Measurements from ENCODE around the gene AHSG. TPM values are rescaled to one million over a fixed set of nuclear protein-coding genes. Genes with fewer than 3 reads are reported as not detected.
"Not testable (repeated sequence)": the region's sequence is repeated elsewhere in the genome, so short reads cannot be mapped to it uniquely, and the experiment has no call there.

Gene AHSG
- total RNA-seq, 3 donors from 2014 or later = not detected

DNA sequence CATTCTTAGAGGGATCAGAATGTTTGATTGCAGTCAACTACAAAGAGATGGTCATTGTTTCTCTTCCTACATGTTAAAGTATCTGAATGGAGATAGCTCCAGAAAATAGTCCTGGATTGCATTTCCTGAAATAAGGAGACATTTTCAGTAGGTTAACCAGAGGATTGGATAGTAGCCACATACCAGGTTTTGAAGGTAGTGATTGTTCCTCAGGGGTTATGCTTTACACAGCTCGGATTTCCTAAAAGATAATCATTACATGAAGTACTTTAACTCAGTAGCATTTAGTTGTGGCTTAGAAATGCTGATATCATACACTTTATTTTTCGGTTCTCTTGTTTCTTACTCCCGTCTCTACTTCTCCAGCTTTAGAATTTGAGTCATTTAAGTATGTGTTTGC lies 32.1 kb upstream of the AHSG start:
- Histone ChIP-seq H3K9me3 (no peaks in the 10 kb centered on the region), H3K4me3 (no peak overlapping the region), H3K36me3 (ENCODE audit: low read depth) (no peaks in the 10 kb centered on the region), H3K4me1 (ENCODE audit: low read depth) (no peaks in the 10 kb centered on the region)
- no peak for DNase-seq
- no peak for ATAC-seq
- TF ChIP-seq, protein P1, sequence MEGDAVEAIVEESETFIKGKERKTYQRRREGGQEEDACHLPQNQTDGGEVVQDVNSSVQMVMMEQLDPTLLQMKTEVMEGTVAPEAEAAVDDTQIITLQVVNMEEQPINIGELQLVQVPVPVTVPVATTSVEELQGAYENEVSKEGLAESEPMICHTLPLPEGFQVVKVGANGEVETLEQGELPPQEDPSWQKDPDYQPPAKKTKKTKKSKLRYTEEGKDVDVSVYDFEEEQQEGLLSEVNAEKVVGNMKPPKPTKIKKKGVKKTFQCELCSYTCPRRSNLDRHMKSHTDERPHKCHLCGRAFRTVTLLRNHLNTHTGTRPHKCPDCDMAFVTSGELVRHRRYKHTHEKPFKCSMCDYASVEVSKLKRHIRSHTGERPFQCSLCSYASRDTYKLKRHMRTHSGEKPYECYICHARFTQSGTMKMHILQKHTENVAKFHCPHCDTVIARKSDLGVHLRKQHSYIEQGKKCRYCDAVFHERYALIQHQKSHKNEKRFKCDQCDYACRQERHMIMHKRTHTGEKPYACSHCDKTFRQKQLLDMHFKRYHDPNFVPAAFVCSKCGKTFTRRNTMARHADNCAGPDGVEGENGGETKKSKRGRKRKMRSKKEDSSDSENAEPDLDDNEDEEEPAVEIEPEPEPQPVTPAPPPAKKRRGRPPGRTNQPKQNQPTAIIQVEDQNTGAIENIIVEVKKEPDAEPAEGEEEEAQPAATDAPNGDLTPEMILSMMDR (IDR thresholded peaks at IDR 0.05) = no peak
- intact Hi-C loops (cut with DNase I, micrococcal nuclease) = no loop called here

DNA sequence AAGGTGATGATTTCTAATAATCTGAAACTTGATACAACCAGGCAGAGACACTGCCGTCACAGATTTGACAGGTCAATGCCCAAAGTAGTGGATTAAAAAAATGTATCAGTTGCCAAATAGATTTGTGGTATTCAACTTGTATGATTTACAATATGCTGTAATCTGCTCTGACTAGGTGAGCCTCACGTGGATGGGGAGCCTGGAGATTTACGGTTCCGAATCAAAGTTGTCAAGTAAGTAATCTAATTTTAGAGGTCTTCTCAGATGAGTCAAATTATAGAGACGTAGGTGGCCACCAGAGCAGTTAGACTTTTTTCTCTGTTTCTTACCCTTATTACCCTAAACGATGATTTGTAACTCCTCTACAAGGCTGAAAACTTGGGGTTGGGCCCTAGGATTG lies 30.3 kb upstream of the AHSG start:
- intact Hi-C loops (cut with DNase I, micrococcal nuclease) = no loop called here
- Histone ChIP-seq H3K36me3 (ENCODE audit: low read depth) (no peaks in the 10 kb centered on the region), H3K4me1 (ENCODE audit: low read depth) (no peaks in the 10 kb centered on the region), H3K4me3 (no peak overlapping the region), H3K9me3 (no peaks in the 10 kb centered on the region)
- TF ChIP-seq, protein P1 (IDR thresholded peaks at IDR 0.05) = no peak
- no peak for DNase-seq
- no peak for ATAC-seq

DNA sequence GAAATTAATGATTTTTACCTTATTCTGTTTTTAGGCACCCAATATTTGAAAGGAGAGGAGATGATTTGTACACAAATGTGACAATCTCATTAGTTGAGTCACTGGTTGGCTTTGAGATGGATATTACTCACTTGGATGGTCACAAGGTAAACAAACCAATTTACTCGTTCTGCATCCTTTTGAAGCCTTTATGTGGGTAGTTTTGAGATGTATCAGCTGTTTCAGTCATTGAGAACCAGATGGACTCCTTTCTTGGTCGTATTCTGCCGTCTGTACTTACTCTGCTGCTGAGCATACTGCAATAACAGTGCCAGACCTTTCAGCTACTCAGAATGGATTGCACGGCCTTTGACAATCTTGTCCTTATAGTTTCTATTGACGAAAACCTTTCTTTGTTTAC lies 29.0 kb upstream of the AHSG start:
- intact Hi-C loops (cut with DNase I, micrococcal nuclease) = no loop called here
- ATAC-seq (no peak), DNase-seq (no peak)
- Histone ChIP-seq H3K9me3 (no peaks in the 10 kb centered on the region), H3K4me1 (ENCODE audit: low read depth) (no peaks in the 10 kb centered on the region), H3K4me3 (no peak overlapping the region), H3K36me3 (ENCODE audit: low read depth) (no peaks in the 10 kb centered on the region)
- TF ChIP-seq, protein P1 (IDR thresholded peaks at IDR 0.05) = no peak

DNA sequence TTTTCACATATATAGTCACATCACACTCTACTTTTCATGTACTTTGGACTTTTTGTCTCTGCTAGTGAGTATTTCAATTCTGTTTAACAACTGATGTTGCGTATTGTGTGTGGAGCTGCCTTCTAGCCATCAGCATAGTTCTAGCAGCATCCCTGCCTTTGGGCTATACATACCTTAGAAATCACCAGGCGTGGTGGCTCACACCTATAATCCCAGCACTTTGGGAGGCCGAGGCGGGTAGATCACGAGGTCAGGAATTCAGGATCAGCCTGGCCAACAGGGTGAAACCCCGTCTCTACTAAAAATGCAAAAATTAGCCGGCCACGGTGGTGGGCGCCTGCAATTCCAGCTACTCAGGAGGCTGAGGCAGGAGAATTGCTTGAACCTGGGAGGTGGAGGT lies 26.6 kb upstream of the AHSG start:
- H3K36me3 ChIP-seq (ENCODE audit: low read depth); H3K9me3 ChIP-seq; H3K4me1 ChIP-seq (ENCODE audit: low read depth); ATAC-seq; DNase-seq; H3K4me3 ChIP-seq; intact Hi-C loops (cut with DNase I, micrococcal nuclease): not testable (repeated sequence)

DNA sequence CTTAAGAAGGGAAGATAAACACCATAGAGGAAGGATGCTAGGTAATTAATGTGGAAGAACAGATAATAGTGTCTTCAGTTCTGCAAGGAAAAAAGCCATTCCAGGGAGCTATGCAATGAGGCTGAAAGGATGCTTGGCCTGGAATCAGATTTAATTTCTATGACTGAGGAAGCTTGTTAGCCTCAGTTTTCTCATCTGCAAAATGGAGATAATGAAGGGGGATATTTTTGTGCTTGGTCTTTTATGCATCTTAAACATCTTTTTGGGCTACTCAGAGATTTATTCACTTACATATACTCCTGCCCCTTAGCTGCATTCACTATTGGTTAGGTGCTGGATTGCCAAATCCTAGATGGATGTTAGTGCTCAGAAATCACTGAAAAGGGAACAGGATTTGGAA lies 25.7 kb upstream of the AHSG start:
- Histone ChIP-seq H3K4me1 (ENCODE audit: low read depth) (no peaks in the 10 kb centered on the region), H3K9me3 (no peaks in the 10 kb centered on the region), H3K36me3 (ENCODE audit: low read depth) (no peaks in the 10 kb centered on the region), H3K4me3 (no peak overlapping the region)
- ATAC-seq = no peak
- no peak for DNase-seq
- intact Hi-C loops (cut with DNase I, micrococcal nuclease) = no loop called here
- TF ChIP-seq, protein P1 (IDR thresholded peaks at IDR 0.05) = no peak

DNA sequence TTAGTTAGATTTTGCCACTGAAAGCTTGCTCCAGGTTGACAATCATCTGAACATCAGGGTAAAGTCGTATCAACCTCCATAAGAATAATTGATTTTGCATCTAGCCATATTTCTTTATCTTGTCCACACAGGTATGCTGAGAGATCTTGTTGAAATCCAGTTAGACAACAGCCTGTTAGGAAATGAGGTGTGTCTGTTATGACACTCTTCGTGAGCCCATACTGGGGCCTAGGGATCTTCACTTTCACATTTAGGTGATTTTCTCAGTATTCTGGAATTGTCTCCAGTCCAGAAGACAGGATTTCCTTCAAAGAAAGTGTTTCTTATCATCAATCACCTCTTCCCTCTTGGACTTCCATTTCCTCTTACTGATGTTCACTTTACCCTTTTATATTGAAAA lies 24.2 kb upstream of the AHSG start:
- ATAC-seq (peak; percentile 72), DNase-seq (no peak)
- no peaks in the 10 kb centered on the region for H3K4me1 ChIP-seq (ENCODE audit: low read depth)
- no peaks in the 10 kb centered on the region for H3K36me3 ChIP-seq (ENCODE audit: low read depth)
- no peaks in the 10 kb centered on the region for H3K9me3 ChIP-seq
- intact Hi-C loops (cut with DNase I, micrococcal nuclease) = no loop called here
- TF ChIP-seq, protein P1 (IDR thresholded peaks at IDR 0.05) = no peak
- no peak overlapping the region for H3K4me3 ChIP-seq

Measured in mucosa of descending colon (tissue), 3 donors.